HEK293T (cell line): Measurements from ENCODE around the gene TFB1M.

Experiments used
- CTCF ChIA-PET: fragments of 350-600 bp; formaldehyde crosslinking; extraction: SDS; loops from one replicate; lab custom pipeline; 2021; ENCODE audit warnings: antibody characterized with exemption, inconsistent platforms; lab: Yijun Ruan, JAX
- POLR2A ChIA-PET: fragments of 350-600 bp; formaldehyde crosslinking; extraction: SDS; loops from one replicate; lab custom pipeline; 2020; ENCODE audit warnings: antibody characterized with exemption, inconsistent platforms; lab: Yijun Ruan, JAX
- DNase-seq: peaks from one replicate; pipeline ENCODE4 v3.0.0; 2012; ENCODE audit warnings: mixed read lengths; ENCODE audit errors: extremely low spot score
- ARNT ChIP-seq: fragments of 450-650 bp; IDR thresholded peaks from 2 replicates; pipeline ENCODE4 v1.6.1; 2017; ENCODE audit warnings: mild to moderate bottlenecking
- BHLHE40 ChIP-seq: fragments of 450-650 bp; IDR thresholded peaks from 2 replicates; pipeline ENCODE4 v1.6.1; 2016; ENCODE audit warnings: mild to moderate bottlenecking, moderate library complexity, borderline replicate concordance
- CTBP1 ChIP-seq: fragments of 450-650 bp; IDR thresholded peaks from 2 replicates; pipeline ENCODE4 v1.6.1; 2016; ENCODE audit warnings: borderline replicate concordance
- ELF4 ChIP-seq: fragments of 450-650 bp; IDR thresholded peaks from 2 replicates; pipeline ENCODE4 v1.6.1; 2017; ENCODE audit warnings: antibody characterized with exemption
- FOXA1 ChIP-seq: fragments of 450-650 bp; IDR thresholded peaks from 2 replicates; pipeline ENCODE4 v1.6.1; 2016; ENCODE audit warnings: mild to moderate bottlenecking
- FOXK2 ChIP-seq: fragments of 450-650 bp; IDR thresholded peaks from 2 replicates; pipeline ENCODE4 v1.6.1; 2016; ENCODE audit warnings: mild to moderate bottlenecking
- FOXM1 ChIP-seq: fragments of 450-650 bp; IDR thresholded peaks from 2 replicates; pipeline ENCODE4 v1.6.1; 2017; ENCODE audit warnings: mild to moderate bottlenecking, borderline replicate concordance
- HDGF ChIP-seq: fragments of 450-650 bp; IDR thresholded peaks from 2 replicates; pipeline ENCODE4 v1.6.1; 2017; ENCODE audit warnings: antibody characterized with exemption, borderline replicate concordance
- L3MBTL2 ChIP-seq: fragments of 450-650 bp; conservative IDR thresholded peaks from 2 replicates; pipeline ENCODE4 v1.6.1; 2016; ENCODE audit warnings: mild to moderate bottlenecking
- LEF1 ChIP-seq: fragments of 450-650 bp; IDR thresholded peaks from 2 replicates; pipeline ENCODE4 v1.6.1; 2017; ENCODE audit warnings: mild to moderate bottlenecking, borderline replicate concordance
- NFRKB ChIP-seq: fragments of 450-650 bp; IDR thresholded peaks from 2 replicates; pipeline ENCODE4 v1.6.1; 2016; ENCODE audit warnings: mild to moderate bottlenecking, moderate library complexity
- SP1 ChIP-seq: fragments of 450-650 bp; IDR thresholded peaks from 2 replicates; pipeline ENCODE4 v1.6.1; 2017
- SUZ12 ChIP-seq: fragments of 450-650 bp; IDR thresholded peaks from 2 replicates; pipeline ENCODE4 v1.6.1; 2016; ENCODE audit warnings: mild to moderate bottlenecking
- TARDBP ChIP-seq: fragments of 450-650 bp; IDR thresholded peaks from 2 replicates; pipeline ENCODE4 v1.6.1; 2016
- ZNF384 ChIP-seq: fragments of 450-650 bp; IDR thresholded peaks from 2 replicates; pipeline ENCODE4 v1.6.1; 2016
- TF ChIP-seq, protein P1 (sequence below): fragments of 450-650 bp; IDR thresholded peaks from 2 replicates; pipeline ENCODE4 v1.6.1; 2016

TFB1M gene

DNA sequence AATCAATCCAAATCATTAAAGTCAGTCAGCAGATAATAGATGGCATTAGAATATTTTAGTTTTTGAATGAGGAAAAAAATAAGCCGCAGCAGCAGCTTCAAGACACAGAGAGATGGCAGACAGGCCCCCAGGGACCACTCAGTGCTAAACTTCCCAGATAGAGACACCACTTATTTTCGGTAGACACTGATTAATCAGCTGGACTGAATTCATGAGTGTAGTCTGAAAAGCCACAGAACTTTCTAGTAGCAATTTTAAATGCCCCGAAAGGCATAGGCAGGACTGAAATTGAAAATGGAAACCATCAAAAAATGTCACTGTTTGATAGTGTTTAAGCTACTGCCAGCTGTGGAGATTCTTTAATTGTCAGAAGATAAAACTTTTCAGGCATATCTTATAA is 53.6 kb downstream of the TFB1M start:
- no peak for DNase-seq
- CTCF ChIA-PET: interaction anchor here (1.1 kb wide), 1 partner anchor 28 kb away, joined by 3 read pairs; no protein-coding TSS in a partner anchor
- POLR2A ChIA-PET: no interaction called here
- TF ChIP-seq L3MBTL2: no peak
- TF ChIP-seq BHLHE40: no peak
- TF ChIP-seq FOXK2: no peak
- no peak for TF ChIP-seq HDGF
- TF ChIP-seq ARNT: no peak
- TF ChIP-seq LEF1: no peak
- TF ChIP-seq SP1: no peak
- no peak for TF ChIP-seq CTBP1
- TF ChIP-seq, protein P1, sequence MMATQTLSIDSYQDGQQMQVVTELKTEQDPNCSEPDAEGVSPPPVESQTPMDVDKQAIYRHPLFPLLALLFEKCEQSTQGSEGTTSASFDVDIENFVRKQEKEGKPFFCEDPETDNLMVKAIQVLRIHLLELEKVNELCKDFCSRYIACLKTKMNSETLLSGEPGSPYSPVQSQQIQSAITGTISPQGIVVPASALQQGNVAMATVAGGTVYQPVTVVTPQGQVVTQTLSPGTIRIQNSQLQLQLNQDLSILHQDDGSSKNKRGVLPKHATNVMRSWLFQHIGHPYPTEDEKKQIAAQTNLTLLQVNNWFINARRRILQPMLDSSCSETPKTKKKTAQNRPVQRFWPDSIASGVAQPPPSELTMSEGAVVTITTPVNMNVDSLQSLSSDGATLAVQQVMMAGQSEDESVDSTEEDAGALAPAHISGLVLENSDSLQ: no peak
- TF ChIP-seq NFRKB: no peak
- no peak for TF ChIP-seq FOXM1
- TF ChIP-seq FOXA1: no peak
- no peak for TF ChIP-seq ZNF384
- no peak for TF ChIP-seq SUZ12
- no peak for TF ChIP-seq TARDBP
- no peak for TF ChIP-seq ELF4

DNA sequence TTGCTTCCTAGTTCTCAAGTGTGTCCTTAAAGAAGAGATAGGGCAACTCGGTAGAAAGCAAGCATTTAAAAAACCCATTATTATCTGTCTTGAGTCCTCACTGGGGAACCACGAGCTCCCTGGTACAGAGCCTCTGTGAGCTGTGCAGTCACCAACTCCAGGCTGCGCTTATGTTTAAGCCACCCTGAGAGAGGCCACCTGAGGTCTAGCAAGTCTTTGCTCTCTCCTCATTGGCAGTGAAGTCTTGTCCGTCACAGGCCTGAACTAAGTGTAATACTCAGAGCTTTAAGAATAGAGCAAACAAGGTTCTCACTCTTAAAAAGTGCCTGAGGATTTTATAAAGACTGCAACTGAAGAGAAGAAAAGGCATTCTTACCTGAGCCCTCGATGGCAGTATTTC is 54.4 kb downstream of the TFB1M start:
- ChIA-PET POLR2A (interaction anchor here (0.5 kb wide), 1 partner anchor 37 kb away, joined by 3 read pairs; no protein-coding TSS in a partner anchor), CTCF (interaction anchor here (1.1 kb wide), 1 partner anchor 29 kb away, joined by 3 read pairs; no protein-coding TSS in a partner anchor)
- no peak for TF ChIP-seq FOXA1
- no peak for TF ChIP-seq LEF1
- TF ChIP-seq ARNT: no peak
- no peak for TF ChIP-seq FOXK2
- TF ChIP-seq HDGF: no peak
- TF ChIP-seq CTBP1: no peak
- TF ChIP-seq ZNF384: no peak
- TF ChIP-seq, protein P1: no peak
- TF ChIP-seq TARDBP: no peak
- TF ChIP-seq ELF4: no peak
- no peak for TF ChIP-seq L3MBTL2
- no peak for TF ChIP-seq SP1
- no peak for TF ChIP-seq SUZ12
- TF ChIP-seq NFRKB: no peak
- TF ChIP-seq BHLHE40: no peak
- TF ChIP-seq FOXM1: no peak
- DNase-seq: no peak

DNA sequence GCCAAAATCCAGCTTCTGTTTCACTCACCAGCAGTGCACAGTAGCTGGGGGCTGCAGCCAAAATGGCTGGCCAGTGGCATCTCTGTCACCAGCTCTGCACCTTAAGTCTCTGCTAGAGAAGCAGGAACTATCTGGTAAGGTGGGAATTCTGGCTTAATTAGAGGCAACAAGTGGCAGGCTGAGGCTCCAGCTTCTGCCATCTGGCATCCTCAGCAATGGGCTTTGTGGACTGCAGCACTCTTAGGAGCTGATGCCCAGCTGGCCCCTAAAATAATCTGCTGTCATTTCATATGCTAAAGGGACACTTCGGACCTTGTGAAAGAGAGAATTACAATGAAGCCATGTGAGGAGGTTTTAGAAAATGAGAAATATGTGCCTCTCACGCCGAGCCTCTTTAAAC is 55.1 kb downstream of the TFB1M start:
- CTCF ChIA-PET: interaction anchor here (1.4 kb wide), 1 partner anchor 11 kb away, joined by 3 read pairs; no protein-coding TSS in a partner anchor
- POLR2A ChIA-PET: no interaction called here
- TF ChIP-seq SUZ12 (no peak), CTBP1 (no peak)

DNA sequence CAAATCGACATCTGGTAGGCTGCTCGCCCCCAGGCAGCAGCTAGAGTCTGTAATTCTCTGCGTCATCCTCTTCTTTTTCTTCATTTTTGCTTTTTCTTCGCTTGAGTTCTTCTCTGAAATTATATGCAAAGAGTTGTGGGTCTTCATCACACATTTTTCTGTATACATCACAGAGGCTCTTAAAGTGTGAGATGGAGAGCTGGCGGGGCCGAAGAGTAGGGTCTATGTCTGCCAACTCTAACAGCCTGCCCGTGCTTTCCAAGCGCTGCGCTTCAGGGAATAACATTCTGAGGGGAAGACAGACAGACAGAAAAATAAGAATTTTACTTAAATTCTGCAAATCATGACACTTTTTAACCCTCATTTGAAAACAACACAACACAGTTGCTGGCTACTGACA is 56.5 kb downstream of the TFB1M start:
- POLR2A ChIA-PET: no interaction called here

More for the DNA sequence above, 55.1 kb downstream of the TFB1M start:
- DNase-seq: no peak

DNA sequence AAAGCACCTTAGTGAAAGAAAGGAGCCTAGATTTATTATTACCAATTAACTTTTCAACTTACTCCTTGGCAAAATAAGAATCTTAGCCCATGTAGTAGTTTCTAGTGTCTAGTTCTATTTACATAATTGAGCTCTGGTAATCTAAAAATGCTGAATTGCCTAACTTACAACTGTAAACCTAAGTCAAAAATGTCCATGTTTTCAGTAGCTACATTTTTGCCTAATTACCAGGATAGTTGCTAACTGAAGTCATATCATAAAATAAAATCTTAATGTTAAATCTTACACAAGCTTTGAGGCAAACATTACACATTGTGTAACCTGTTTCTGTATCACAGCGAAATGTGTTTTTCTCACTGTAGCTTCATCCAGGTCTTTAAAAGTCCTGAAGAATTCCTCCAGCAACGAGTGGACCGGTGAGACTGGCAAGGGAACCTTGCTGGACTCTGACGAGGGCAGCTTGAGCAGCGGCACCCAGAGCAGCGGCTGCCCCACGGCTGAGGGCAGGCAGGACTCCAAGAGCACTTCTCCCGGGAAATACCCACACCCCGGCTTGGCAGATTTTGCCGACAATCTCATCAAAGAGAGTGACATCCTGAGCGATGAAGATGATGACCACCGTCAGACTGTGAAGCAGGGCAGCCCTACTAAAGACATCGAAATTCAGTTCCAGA is 58.0 kb downstream of the TFB1M start:
- DNase-seq: no peak
- CTCF ChIA-PET: no interaction called here
- TF ChIP-seq NFRKB (no peak), CTBP1 (no peak), TARDBP (no peak), FOXK2 (no peak), FOXM1 (no peak), LEF1 (no peak), SUZ12 (no peak), BHLHE40 (no peak), ELF4 (no peak), HDGF (no peak), SP1 (no peak), FOXA1 (no peak), ARNT (no peak)
- POLR2A ChIA-PET: no interaction called here

More for the DNA sequence above, 56.5 kb downstream of the TFB1M start:
- TF ChIP-seq NFRKB: no peak
- DNase-seq: no peak
- CTCF ChIA-PET: interaction anchor here (0.8 to 1.4 kb wide), 3 partner anchors 9 to 41 kb away, joined by 3 read pairs; no protein-coding TSS in a partner anchor

GRCh38 chr6:155254139-155254538 is 60.1 kb downstream of the TFB1M start:
- CTCF ChIA-PET: no interaction called here
- DNase-seq: no peak
- TF ChIP-seq TARDBP: no peak
- TF ChIP-seq HDGF: no peak
- TF ChIP-seq ARNT: no peak
- TF ChIP-seq NFRKB: no peak
- TF ChIP-seq SP1: no peak
- TF ChIP-seq L3MBTL2: no peak
- no peak for TF ChIP-seq CTBP1
- TF ChIP-seq BHLHE40: no peak
- TF ChIP-seq, protein P1: no peak
- no peak for TF ChIP-seq FOXA1
- no peak for TF ChIP-seq FOXK2
- no peak for TF ChIP-seq ELF4
- no peak for TF ChIP-seq ZNF384
- TF ChIP-seq FOXM1: no peak
- TF ChIP-seq LEF1: no peak
- TF ChIP-seq SUZ12: no peak
- POLR2A ChIA-PET: no interaction called here
